Fibroblast of the aortic adventitia (primary cell): ENCODE data around the gene SLC41A1. TPM values are rescaled to one million over a fixed set of nuclear protein-coding genes. Genes with fewer than 3 reads are reported as not detected.

ENCODE experiments used
- DNase-seq: peaks from one replicate; pipeline ENCODE4 v3.0.0-alpha.2; 2010; ENCODE audit warnings: low read depth
- H3K4me3 ChIP-seq: 2 replicates; pipeline ENCODE4 v1.5.1; 2011; ENCODE audit warnings: low read depth, mild to moderate bottlenecking, control low read depth, low read length, moderate library complexity
- CTCF ChIP-seq: IDR thresholded peaks from 2 replicates; pipeline ENCODE4 v1.5.1; 2011; ENCODE audit warnings: mild to moderate bottlenecking, low read length, control low read depth, inconsistent platforms; ENCODE audit not compliant: insufficient read depth
- total RNA-seq: library from RNA; depleted of rRNA; stranded (reverse); fragments of >200 nt; gene quantifications from 2 replicates; pipeline ENCODE4 v1.2.3, GENCODE V29; 2012; ENCODE audit warnings: low replicate concordance

Gene SLC41A1
- total RNA-seq, 1 donor: 20.9 TPM

GRCh38 chr1:205763980-205764379 lies 49.0 kb downstream of the SLC41A1 start:
- no peak for TF ChIP-seq CTCF
- DNase-seq: no peak
- no peak overlapping the region for H3K4me3 ChIP-seq

- no peak overlapping the region for H3K4me3 ChIP-seq
- no peak for DNase-seq
- no peak for TF ChIP-seq CTCF
These were observed 52.4 kb downstream of the SLC41A1 start for GRCh38 chr1:205760606-205761005.

GRCh38 chr1:205756552-205756951 lies 56.4 kb downstream of the SLC41A1 start:
- no peak for TF ChIP-seq CTCF
- no peak for DNase-seq
- no peak overlapping the region for H3K4me3 ChIP-seq

GRCh38 chr1:205754857-205755256 lies 58.1 kb downstream of the SLC41A1 start:
- H3K4me3 ChIP-seq: no peak overlapping the region
- TF ChIP-seq CTCF: no peak
- DNase-seq: no peak

GRCh38 chr1:205751036-205751651 lies 61.9 kb downstream of the SLC41A1 start:
- H3K4me3 ChIP-seq: no peak overlapping the region
- TF ChIP-seq CTCF: no peak
- DNase-seq: no peak

GRCh38 chr1:205750138-205751035 lies 62.6 kb downstream of the SLC41A1 start, which contains the start of gene NUCKS1:
TSS of gene NUCKS1 (minus strand) at chr1:205750182. CDS start at chr1:205749973, 209 bp downstream.
- peak; percentile 100 for DNase-seq
- TF ChIP-seq CTCF: peak; percentile 29

More at GRCh38 chr1:205750138-205751035, 62.6 kb downstream of the SLC41A1 start, which contains the start of gene NUCKS1:
- H3K4me3 ChIP-seq: peak within 1 kb of the TSS; percentile 82
